CD4-positive, alpha-beta T cell (primary cell): ENCODE data around the gene KLK1. TPM values are rescaled to one million over a fixed set of nuclear protein-coding genes. Genes with fewer than 3 reads are reported as not detected.
"Not testable (repeated sequence)": the region's sequence is repeated elsewhere in the genome, so short reads cannot be mapped to it uniquely, and the experiment has no call there.

Experiments used
- ATAC-seq: fragments of 200-7000 bp; cut with Tn5 transposase; one replicate; pipeline ENCODE4 v1.10.0; 2022; ENCODE audit warnings: mild to moderate bottlenecking; ENCODE audit not compliant: poor library complexity
- CTCF ChIA-PET: fragments of 350-600 bp; sonication (Branson Sonifier 250); formaldehyde crosslinking; loops from one replicate; lab custom pipeline; 2021; ENCODE audit warnings: antibody characterized with exemption, inconsistent platforms; lab: Charles Lee
- POLR2A ChIA-PET: fragments of 350-600 bp; sonication (Branson Sonifier 250); formaldehyde crosslinking; loops from one replicate; lab custom pipeline; 2021; ENCODE audit warnings: antibody characterized with exemption, inconsistent platforms; lab: Charles Lee
- DNase-seq, 14 experiments: peaks; one replicate each; pipeline ENCODE4 v3.0.0-alpha.2; 2013 to 2020; ENCODE audit warnings: mixed read lengths in 2 of 14
- H3K27ac ChIP-seq, 2 donors: one replicate each; pipeline versions ENCODE4 v1.5.1 to v1.7.0; 2013; ENCODE audit warnings: low read length in 2 of 2, low read depth in 1 of 2, mild to moderate bottlenecking in 1 of 2
- H3K27me3 ChIP-seq, 2 experiments: 1 replicate in 1 of 2; 2 replicates in 1 of 2; pipeline versions ENCODE4 v1.6.1 to v1.7.0; 2013; ENCODE audit warnings: low read length in 2 of 2, control low read depth in 1 of 2, mild to moderate bottlenecking in 1 of 2, moderate library complexity in 1 of 2; ENCODE audit not compliant: insufficient read depth in 2 of 2, control insufficient read depth in 1 of 2
- H3K36me3 ChIP-seq: one replicate; pipeline ENCODE4 v1.6.1; 2013; ENCODE audit warnings: low read length, control low read depth; ENCODE audit not compliant: insufficient read depth
- H3K4me1 ChIP-seq: one replicate; pipeline ENCODE4 v1.6.1; 2013; ENCODE audit warnings: low read length, control low read depth; ENCODE audit not compliant: insufficient read depth
- H3K4me3 ChIP-seq: one replicate; pipeline ENCODE4 v1.5.1; 2013; ENCODE audit warnings: mild to moderate bottlenecking, low read length, moderate library complexity
- H3K9me3 ChIP-seq, 2 experiments: 1 replicate in 1 of 2; 2 replicates in 1 of 2; pipeline versions ENCODE4 v1.6.1 to v1.7.0; 2013; ENCODE audit warnings: low read length in 2 of 2, mild to moderate bottlenecking in 2 of 2, control low read depth in 1 of 2, moderate library complexity in 1 of 2; ENCODE audit not compliant: control insufficient read depth in 1 of 2, insufficient read depth in 1 of 2
- H3K27ac Mint-ChIP-seq: one replicate; pipeline ENCODE4 v1.8.0; 2020; ENCODE audit warnings: mixed read lengths
- H3K27me3 Mint-ChIP-seq: one replicate; pipeline ENCODE4 v1.8.0; 2021; ENCODE audit warnings: mixed read lengths
- H3K36me3 Mint-ChIP-seq: one replicate; pipeline ENCODE4 v1.8.0; 2021; ENCODE audit warnings: low read depth, mixed read lengths
- H3K4me1 Mint-ChIP-seq: one replicate; pipeline ENCODE4 v1.8.0; 2021; ENCODE audit warnings: low read depth, mixed read lengths
- H3K4me3 Mint-ChIP-seq: one replicate; pipeline ENCODE4 v1.8.0; 2020; ENCODE audit warnings: mild to moderate bottlenecking, mixed read lengths
- H3K9me3 Mint-ChIP-seq: one replicate; pipeline ENCODE4 v1.8.0; 2020; ENCODE audit warnings: mixed read lengths
- CTCF ChIP-seq: fragments of 200-600 bp; IDR thresholded peaks from one replicate; pipeline ENCODE4 v1.8.0; 2022; ENCODE audit warnings: antibody characterized with exemption, mild to moderate bottlenecking
- intact Hi-C, 2 experiments: fragments of 100-400 bp; cut with DNase I in 1 of 2; cut with micrococcal nuclease in 1 of 2; formaldehyde crosslinking; loops; one replicate each; pipeline versions ENCODE4 v1.15.1 to v1.9.0; 2023 to 2025; cut with DNase I, micrococcal nuclease
- total RNA-seq, 174 experiments: library from RNA in 2 of 174; stranded (reverse) in 2 of 174; gene quantifications; one replicate each; pipeline ENCODE4 v1.2.3 and lab custom pipeline; 2021 to 2026

The KLK1 gene
- total RNA-seq, 2 experiments from 2014 or later = not detected

- ATAC-seq (no peak), DNase-seq (no peak)
- no peak overlapping the region for H3K27ac Mint-ChIP-seq
- no peak for TF ChIP-seq CTCF
- POLR2A ChIA-PET = interaction anchor here (1.1 to 1.2 kb wide), 2 partner anchors 20 to 427 kb away, joined by 3 to 6 read pairs; no protein-coding TSS in a partner anchor
- H3K4me1 ChIP-seq = peaks cover 8% of the 10 kb centered on the region
- no peaks in the 10 kb centered on the region for H3K36me3 ChIP-seq
- H3K27me3 ChIP-seq = peaks cover 12 to 17% of the 10 kb centered on the region in 2 experiments
- H3K4me1 Mint-ChIP-seq = peaks cover 6% of the 10 kb centered on the region
- no peak overlapping the region for H3K4me3 ChIP-seq
- peaks cover 33% of the 10 kb centered on the region for H3K27me3 Mint-ChIP-seq
- no peaks in the 10 kb centered on the region for H3K36me3 Mint-ChIP-seq
- H3K27ac ChIP-seq = no peak overlapping the region
- intact Hi-C loops = loop anchor here (5.0 kb wide), 3 partner anchors 57 to 532 kb away; no protein-coding TSS in a partner anchor
- H3K4me3 Mint-ChIP-seq = no peak overlapping the region
- no peaks in the 10 kb centered on the region for H3K9me3 ChIP-seq
- CTCF ChIA-PET = no interaction called here
- no peaks in the 10 kb centered on the region for H3K9me3 Mint-ChIP-seq
Measured at GRCh38 chr19:50784710-50785109, 38.9 kb downstream of the KLK1 start.

GRCh38 chr19:50783848-50784152 is 39.8 kb downstream of the KLK1 start:
- H3K9me3 ChIP-seq, H3K4me3 ChIP-seq, H3K9me3 Mint-ChIP-seq, H3K4me1 ChIP-seq, H3K4me3 Mint-ChIP-seq, H3K27ac Mint-ChIP-seq, H3K36me3 Mint-ChIP-seq, H3K4me1 Mint-ChIP-seq, DNase-seq, H3K27ac ChIP-seq, H3K36me3 ChIP-seq, ATAC-seq: not testable (repeated sequence)
- H3K27me3 Mint-ChIP-seq = peaks cover 42% of the 10 kb centered on the region
- intact Hi-C loops = loop anchor here (1.0 to 5.0 kb wide), 8 partner anchors 56 to 531 kb away; no protein-coding TSS in a partner anchor
- ChIA-PET POLR2A (interaction anchor here (1.1 to 1.2 kb wide), 2 partner anchors 20 to 426 kb away, joined by 3 to 6 read pairs; no protein-coding TSS in a partner anchor), CTCF (interaction anchor here (0.7 to 0.9 kb wide), 5 partner anchors 11 to 426 kb away, joined by 3 to 4 read pairs (median 3); no protein-coding TSS in a partner anchor)
- peaks cover 18 to 26% of the 10 kb centered on the region in 2 experiments for H3K27me3 ChIP-seq

- Histone ChIP-seq H3K4me3 (no peak overlapping the region), H3K4me1 (peaks cover 14% of the 10 kb centered on the region), H3K36me3 (no peaks in the 10 kb centered on the region), H3K9me3 (peaks cover 0 to 15% of the 10 kb centered on the region in 2 experiments), H3K27ac (no peak overlapping the region), H3K27me3 (peaks cover 42 to 50% of the 10 kb centered on the region in 2 experiments)
- no peak for TF ChIP-seq CTCF
- ChIA-PET POLR2A (no interaction called here), CTCF (interaction anchor here (0.9 to 1.1 kb wide), 2 partner anchors 57 to 243 kb away, joined by 3 read pairs; no protein-coding TSS in a partner anchor)
- intact Hi-C loops = loop anchor here (5.0 kb wide), 3 partner anchors 54 to 529 kb away; no protein-coding TSS in a partner anchor
- ATAC-seq = no peak
- peaks cover 68% of the 10 kb centered on the region for H3K27me3 Mint-ChIP-seq
- H3K4me3 Mint-ChIP-seq = no peak overlapping the region
- H3K4me1 Mint-ChIP-seq = peaks cover 12% of the 10 kb centered on the region
- no peaks in the 10 kb centered on the region for H3K9me3 Mint-ChIP-seq
- H3K27ac Mint-ChIP-seq = no peak overlapping the region
- no peaks in the 10 kb centered on the region for H3K36me3 Mint-ChIP-seq
- DNase-seq = no peak
Measured at GRCh38 chr19:50780753-50781435, 42.7 kb downstream of the KLK1 start.
